Stimulated activated naive CD8-positive, alpha-beta T cell treated with anti-CD3 and anti-CD28 coated beads, Interleukin-15, Interleukin-2, amounts not matched to agents 100 U/mL and 50 U/mL, for 24 hours (primary cell): ENCODE measurements around the gene HDAC9.
A peak's percentile ranks its signal among the peaks of the same experiment; 100 is the strongest.

Experiments
- ATAC-seq: fragments of 150-1000 bp; cut with Tn5 transposase; one replicate; pipeline ENCODE4 v1.10.0; 2021
- DNase-seq: peaks from one replicate; pipeline ENCODE4 v3.0.0; 2021

Gene HDAC9

GRCh38 chr7:18494821-18495408 is 634 bp upstream of the HDAC9 start:
- ATAC-seq, result peak; percentile 64
- peak; percentile 17 for DNase-seq

GRCh38 chr7:18496341-18496700 is 772 bp downstream of the HDAC9 start:
- ATAC-seq, result no peak
- DNase-seq, result no peak

GRCh38 chr7:18497082-18497481 is 1.5 kb downstream of the HDAC9 start:
- ATAC-seq (no peak), DNase-seq (no peak)

- ATAC-seq, result no peak
- no peak for DNase-seq
Observed at GRCh38 chr7:18497800-18498199, 2.3 kb downstream of the HDAC9 start.

- ATAC-seq, result no peak
Observed at GRCh38 chr7:18498341-18498740, 2.8 kb downstream of the HDAC9 start.

GRCh38 chr7:18499407-18500177 is 4.0 kb downstream of the HDAC9 start:
- ATAC-seq (no peak), DNase-seq (no peak)

More at GRCh38 chr7:18498341-18498740, 2.8 kb downstream of the HDAC9 start:
- DNase-seq, result no peak

- ATAC-seq (no peak), DNase-seq (no peak)
Observed at GRCh38 chr7:18503126-18503866, 7.7 kb downstream of the HDAC9 start.

GRCh38 chr7:18504965-18505364 is 9.4 kb downstream of the HDAC9 start:
- DNase-seq, result no peak
- ATAC-seq, result no peak

- no peak for DNase-seq
- peak; percentile 55 for ATAC-seq
Observed at GRCh38 chr7:18505870-18506460, 10.4 kb downstream of the HDAC9 start.

GRCh38 chr7:18508443-18509427 is 13.2 kb downstream of the HDAC9 start:
- ATAC-seq (peak; percentile 63), DNase-seq (no peak)

GRCh38 chr7:18509481-18509880 is 13.9 kb downstream of the HDAC9 start:
- ATAC-seq, result peak; percentile 26
- no peak for DNase-seq

- ATAC-seq (no peak), DNase-seq (no peak)
Observed at GRCh38 chr7:18511351-18512140, 16.0 kb downstream of the HDAC9 start.

GRCh38 chr7:18513343-18513742 is 17.8 kb downstream of the HDAC9 start:
- ATAC-seq (no peak), DNase-seq (no peak)

GRCh38 chr7:18515067-18515466 is 19.5 kb downstream of the HDAC9 start:
- DNase-seq, result no peak
- no peak for ATAC-seq

- DNase-seq, result no peak
- no peak for ATAC-seq
Observed at GRCh38 chr7:18517646-18518045, 22.1 kb downstream of the HDAC9 start.

- no peak for DNase-seq
- ATAC-seq, result no peak
Observed at GRCh38 chr7:18518555-18518954, 23.0 kb downstream of the HDAC9 start.

GRCh38 chr7:18520450-18521235 is 25.1 kb downstream of the HDAC9 start:
- no peak for DNase-seq
- ATAC-seq, result no peak

GRCh38 chr7:18521236-18521589 is 25.7 kb downstream of the HDAC9 start:
- no peak for DNase-seq
- no peak for ATAC-seq

- ATAC-seq (peak; percentile 80), DNase-seq (no peak)
Observed at GRCh38 chr7:18521945-18522566, 26.5 kb downstream of the HDAC9 start.

- no peak for ATAC-seq
Observed at GRCh38 chr7:18524248-18524647, 28.7 kb downstream of the HDAC9 start.

More at GRCh38 chr7:18524248-18524647, 28.7 kb downstream of the HDAC9 start:
- DNase-seq, result no peak
